H9 (cell line): Measurements from ENCODE around the gene PHKG2. TPM values are rescaled to one million over a fixed set of nuclear protein-coding genes. Genes with fewer than 3 reads are reported as not detected.

Experiments used
- DNase-seq: peaks from one replicate; pipeline ENCODE4 v3.0.0-alpha.2; 2017
- H2AFZ ChIP-seq: one replicate; pipeline ENCODE4 v1.6.1; 2013; ENCODE audit warnings: mild to moderate bottlenecking, low read length, control low read depth, moderate library complexity
- H2AK5ac ChIP-seq: 2 replicates; pipeline ENCODE4 v1.6.1; 2013; ENCODE audit warnings: low read length, control low read depth, mixed read lengths; ENCODE audit not compliant: insufficient read length
- H2BK120ac ChIP-seq: one replicate; pipeline ENCODE4 v1.6.1; 2013; ENCODE audit warnings: low read depth, mild to moderate bottlenecking, low read length, control low read depth, inconsistent platforms; ENCODE audit not compliant: poor library complexity, severe bottlenecking
- H2BK12ac ChIP-seq: 2 replicates; pipeline ENCODE4 v1.6.1; 2013; ENCODE audit warnings: low read length, control low read depth, mixed read lengths, low read depth; ENCODE audit not compliant: insufficient read length
- H2BK15ac ChIP-seq: 2 replicates; pipeline ENCODE4 v1.6.1; 2013; ENCODE audit warnings: low read depth, low read length, control low read depth
- H2BK20ac ChIP-seq: one replicate; pipeline ENCODE4 v1.6.1; 2013; ENCODE audit warnings: low read depth, mild to moderate bottlenecking, low read length, control low read depth, inconsistent platforms; ENCODE audit not compliant: poor library complexity, severe bottlenecking
- H2BK5ac ChIP-seq: 2 replicates; pipeline ENCODE4 v1.6.1; 2013; ENCODE audit warnings: low read length, control low read depth, mixed read lengths; ENCODE audit not compliant: insufficient read length
- H3K14ac ChIP-seq: 2 replicates; pipeline ENCODE4 v1.6.1; 2013; ENCODE audit warnings: low read length, control low read depth; ENCODE audit not compliant: insufficient read depth
- H3K18ac ChIP-seq: 2 replicates; pipeline ENCODE4 v1.6.1; 2013; ENCODE audit warnings: low read depth, mild to moderate bottlenecking, mixed read lengths, low read length, control low read depth; ENCODE audit not compliant: insufficient read length
- H3K23ac ChIP-seq: 2 replicates; pipeline ENCODE4 v1.6.1; 2013; ENCODE audit warnings: low read length, control low read depth, mixed read lengths, low read depth; ENCODE audit not compliant: insufficient read length
- H3K23me2 ChIP-seq: 2 replicates; pipeline ENCODE4 v1.6.1; 2013; ENCODE audit warnings: low read depth, mild to moderate bottlenecking, mixed read lengths, low read length, control low read depth; ENCODE audit not compliant: insufficient read length, poor library complexity, severe bottlenecking
- H3K27ac ChIP-seq: 2 replicates; pipeline ENCODE4 v1.5.1; 2013; ENCODE audit warnings: low read length, control low read depth, mixed read lengths, low read depth; ENCODE audit not compliant: insufficient read length
- H3K27me3 ChIP-seq: 2 replicates; pipeline ENCODE4 v1.6.1; 2013; ENCODE audit warnings: low read length, control low read depth, inconsistent platforms; ENCODE audit not compliant: insufficient read depth
- H3K4ac ChIP-seq: 2 replicates; pipeline ENCODE4 v1.6.1; 2013; ENCODE audit warnings: low read depth, mild to moderate bottlenecking, control low read depth, inconsistent platforms, low read length, moderate library complexity
- H3K4me1 ChIP-seq: 2 replicates; pipeline ENCODE4 v1.6.1; 2013; ENCODE audit warnings: low read length, control low read depth, inconsistent platforms; ENCODE audit not compliant: insufficient read depth
- H3K4me2 ChIP-seq: 2 replicates; pipeline ENCODE4 v1.6.1; 2013; ENCODE audit warnings: low read length, control low read depth, mixed read lengths; ENCODE audit not compliant: insufficient read length, insufficient read depth
- H3K56ac ChIP-seq: 2 replicates; pipeline ENCODE4 v1.6.1; 2013; ENCODE audit warnings: low read depth, mild to moderate bottlenecking, mixed read lengths, low read length, control low read depth; ENCODE audit not compliant: insufficient read length
- H3K79me1 ChIP-seq: 2 replicates; pipeline ENCODE4 v1.6.1; 2013; ENCODE audit warnings: low read depth, mild to moderate bottlenecking, moderate library complexity, low read length, control low read depth, inconsistent platforms; ENCODE audit not compliant: insufficient read depth, poor library complexity, severe bottlenecking
- H3K79me2 ChIP-seq: 2 replicates; pipeline ENCODE4 v1.6.1; 2013; ENCODE audit warnings: low read length, control low read depth, inconsistent platforms; ENCODE audit not compliant: insufficient read depth
- H3K9ac ChIP-seq: 2 replicates; pipeline ENCODE4 v1.6.1; 2013; ENCODE audit warnings: low read length, control low read depth, mixed read lengths; ENCODE audit not compliant: insufficient read length; ENCODE audit errors: extremely low read depth
- H3K9me3 ChIP-seq: one replicate; pipeline ENCODE4 v1.6.1; 2013; ENCODE audit warnings: low read depth, low read length, inconsistent platforms; ENCODE audit not compliant: control insufficient read depth
- H3T11ph ChIP-seq: one replicate; pipeline ENCODE4 v1.6.1; 2013; ENCODE audit warnings: mild to moderate bottlenecking, low read length, control low read depth, inconsistent platforms
- H4K20me1 ChIP-seq: one replicate; pipeline ENCODE4 v1.6.1; 2013; ENCODE audit not compliant: control insufficient read depth, insufficient read length, insufficient read depth
- H4K5ac ChIP-seq: 2 replicates; pipeline ENCODE4 v1.6.1; 2013; ENCODE audit warnings: low read depth, mild to moderate bottlenecking, mixed read lengths, low read length, control low read depth; ENCODE audit not compliant: insufficient read length
- H4K8ac ChIP-seq: replicated peaks from 2 replicates; pipeline ENCODE4 v1.6.1; 2013; ENCODE audit warnings: low read length, control low read depth, mixed read lengths, low read depth; ENCODE audit not compliant: insufficient read length
- H4K91ac ChIP-seq: 2 replicates; pipeline ENCODE4 v1.6.1; 2013; ENCODE audit warnings: low read depth, mild to moderate bottlenecking, moderate library complexity, mixed read lengths, low read length, control low read depth; ENCODE audit not compliant: insufficient read length
- H3K27ac Mint-ChIP-seq, 3 experiments: 2 replicates in 2 of 3; 3 replicates in 1 of 3; pipeline ENCODE4 v1.8.0; 2020 to 2021; ENCODE audit warnings: mixed read lengths in 3 of 3, mild to moderate bottlenecking in 1 of 3, moderate library complexity in 1 of 3
- H3K27me3 Mint-ChIP-seq: 2 replicates; pipeline ENCODE4 v1.8.0; 2021; ENCODE audit warnings: low read depth, mild to moderate bottlenecking, moderate library complexity, mixed read lengths
- H3K36me3 Mint-ChIP-seq, 3 experiments: 2 replicates in 2 of 3; 3 replicates in 1 of 3; pipeline ENCODE4 v1.8.0; 2020 to 2021; ENCODE audit warnings: low read depth in 3 of 3, mixed read lengths in 3 of 3; ENCODE audit not compliant: insufficient read depth in 1 of 3
- H3K4me1 Mint-ChIP-seq, 2 experiments: 2 replicates each; pipeline ENCODE4 v1.8.0; 2020; ENCODE audit warnings: mixed read lengths in 2 of 2
- H3K4me3 Mint-ChIP-seq, 2 experiments: 2 replicates in 1 of 2; 3 replicates in 1 of 2; pipeline ENCODE4 v1.8.0; 2020 to 2021; ENCODE audit warnings: mild to moderate bottlenecking in 2 of 2, mixed read lengths in 2 of 2, moderate library complexity in 1 of 2
- H3K9me3 Mint-ChIP-seq, 2 experiments: 2 replicates in 1 of 2; 3 replicates in 1 of 2; pipeline ENCODE4 v1.8.0; 2020; ENCODE audit warnings: mild to moderate bottlenecking in 2 of 2, mixed read lengths in 2 of 2, moderate library complexity in 1 of 2
- CTCF ChIP-seq: fragments of 200-600 bp; sonication (generic); conservative IDR thresholded peaks from 3 replicates; pipeline ENCODE4 v1.8.0; 2021; ENCODE audit warnings: antibody characterized with exemption, mild to moderate bottlenecking
- WGBS: extraction: QIAGEN DNeasy Blood & Tissue Kit; methylation state at CpG from one replicate; pipeline ENCODE4 v1.1.7; 2013; ENCODE audit warnings: missing lambda C conversion rate, low lambda C conversion rate, mixed read lengths; ENCODE audit not compliant: insufficient read length; ENCODE audit errors: extremely low coverage; 5-methylcytosine and 5-hydroxymethylcytosine counted together
- total RNA-seq: library from RNA; stranded (reverse); gene quantifications from 2 replicates; pipeline ENCODE4 v1.2.1, GENCODE V29; 2021

Gene PHKG2
- total RNA-seq, 1 experiment from 2014 or later = 46.6 TPM

GRCh38 chr16:30773826-30774225 is 25.6 kb downstream of the PHKG2 start:
- Histone ChIP-seq H4K5ac (no peak overlapping the region), H3K4ac (no peak overlapping the region), H3K79me1 (no peaks in the 10 kb centered on the region), H2AFZ (no peak overlapping the region), H2BK20ac (no peak overlapping the region), H3K23ac (no peak overlapping the region), H2BK15ac (no peak overlapping the region), H4K91ac (no peak overlapping the region), H3K56ac (no peak overlapping the region), H2BK5ac (no peak overlapping the region), H3K27ac (no peak overlapping the region), H3K79me2 (no peaks in the 10 kb centered on the region), H3K9ac (no peak overlapping the region), H2AK5ac (no peak overlapping the region), H4K8ac (no peak overlapping the region), H2BK120ac (no peak overlapping the region), H3K4me2 (no peak overlapping the region), H3K9me3 (no peaks in the 10 kb centered on the region), H3T11ph (no peak overlapping the region), H3K23me2 (peaks cover 4% of the 10 kb centered on the region), H3K4me1 (no peaks in the 10 kb centered on the region), H3K18ac (no peak overlapping the region), H3K27me3 (no peaks in the 10 kb centered on the region), H3K14ac (no peak overlapping the region), H2BK12ac (no peak overlapping the region), H4K20me1 (no peaks in the 10 kb centered on the region)
- H3K4me1 Mint-ChIP-seq = peaks cover 14 to 17% of the 10 kb centered on the region in 2 experiments
- WGBS = no CpG with 5 or more reads among the region's 14 CpGs
- DNase-seq = no peak
- no peak for TF ChIP-seq CTCF
- no peak overlapping the region for H3K27ac Mint-ChIP-seq
- H3K36me3 Mint-ChIP-seq = peaks cover 31 to 59% (median 44%) of the 10 kb centered on the region in 3 experiments
- H3K4me3 Mint-ChIP-seq = no peak overlapping the region
- peaks cover 3% of the 10 kb centered on the region; the same call in 1 of the 2 replicates for H3K27me3 Mint-ChIP-seq
- H3K9me3 Mint-ChIP-seq = no peaks in the 10 kb centered on the region
